Activated T-helper 17 cell treated with anti-CD3 and anti-CD28 coated beads, Interleukin-2, amount 50 U/mL, for 72 hours (primary cell): ENCODE results near the gene GLRX2. TPM values are rescaled to one million over a fixed set of nuclear protein-coding genes. Genes with fewer than 3 reads are reported as not detected.

Source experiments
- ATAC-seq: fragments of 150-1000 bp; cut with Tn5 transposase; replicated peaks from 2 replicates; pipeline ENCODE4 v1.10.0; 2021; ENCODE audit warnings: mild to moderate bottlenecking, moderate library complexity
- H3K27ac Mint-ChIP-seq: one replicate; pipeline ENCODE4 v1.8.0; 2022; ENCODE audit warnings: mixed read lengths
- H3K27me3 Mint-ChIP-seq: one replicate; pipeline ENCODE4 v1.8.0; 2022; ENCODE audit warnings: mixed read lengths
- H3K36me3 Mint-ChIP-seq: one replicate; pipeline ENCODE4 v1.8.0; 2022; ENCODE audit warnings: low read depth, mild to moderate bottlenecking, mixed read lengths
- H3K4me1 Mint-ChIP-seq: one replicate; pipeline ENCODE4 v1.8.0; 2022; ENCODE audit warnings: mixed read lengths
- H3K4me3 Mint-ChIP-seq: one replicate; pipeline ENCODE4 v1.8.0; 2022; ENCODE audit warnings: mild to moderate bottlenecking, mixed read lengths
- H3K9me3 Mint-ChIP-seq: one replicate; pipeline ENCODE4 v1.8.0; 2022; ENCODE audit warnings: mixed read lengths
- total RNA-seq, 2 donors: library from RNA; stranded (reverse); gene quantifications; one replicate each; pipeline ENCODE4 v1.2.3, GENCODE V29; 2022

GLRX2 gene
- total RNA-seq, 2 donors from 2014 or later, result 15.1 to 32.2 TPM

- Mint-ChIP-seq H3K9me3 (no peaks in the 10 kb centered on the region), H3K4me1 (peaks cover 10% of the 10 kb centered on the region), H3K36me3 (peaks cover 19% of the 10 kb centered on the region), H3K4me3 (peak overlapping the region; percentile 86), H3K27me3 (no peaks in the 10 kb centered on the region), H3K27ac (peak overlapping the region; percentile 57)
- ATAC-seq, result no peak
Measured at GRCh38 chr1:193103759-193104501, 1.3 kb downstream of the GLRX2 start.

GRCh38 chr1:193102662-193103061 is 2.6 kb downstream of the GLRX2 start:
- Mint-ChIP-seq H3K4me3 (no peak overlapping the region), H3K27ac (no peak overlapping the region), H3K9me3 (no peaks in the 10 kb centered on the region), H3K36me3 (peaks cover 28% of the 10 kb centered on the region), H3K27me3 (no peaks in the 10 kb centered on the region), H3K4me1 (peaks cover 10% of the 10 kb centered on the region)
- no peak for ATAC-seq

GRCh38 chr1:193094112-193094511 is 11.1 kb downstream of the GLRX2 start:
- Mint-ChIP-seq H3K9me3 (no peaks in the 10 kb centered on the region), H3K27me3 (no peaks in the 10 kb centered on the region), H3K4me3 (no peak overlapping the region), H3K27ac (no peak overlapping the region), H3K4me1 (no peaks in the 10 kb centered on the region), H3K36me3 (peaks cover 75% of the 10 kb centered on the region)
- no peak for ATAC-seq

GRCh38 chr1:193090865-193091264 is 14.3 kb downstream of the GLRX2 start:
- no peak for ATAC-seq

GRCh38 chr1:193087893-193088292 is 17.3 kb downstream of the GLRX2 start:
- Mint-ChIP-seq H3K4me3 (no peak overlapping the region), H3K9me3 (no peaks in the 10 kb centered on the region), H3K36me3 (peaks cover 72% of the 10 kb centered on the region), H3K27me3 (no peaks in the 10 kb centered on the region), H3K27ac (no peak overlapping the region), H3K4me1 (no peaks in the 10 kb centered on the region)
- ATAC-seq, result no peak

More at GRCh38 chr1:193090865-193091264, 14.3 kb downstream of the GLRX2 start:
- no peaks in the 10 kb centered on the region for H3K9me3 Mint-ChIP-seq
- no peaks in the 10 kb centered on the region for H3K27me3 Mint-ChIP-seq
- H3K4me3 Mint-ChIP-seq, result no peak overlapping the region
- H3K36me3 Mint-ChIP-seq, result peaks cover 67% of the 10 kb centered on the region
- no peak overlapping the region for H3K27ac Mint-ChIP-seq
- no peaks in the 10 kb centered on the region for H3K4me1 Mint-ChIP-seq

- H3K4me3 Mint-ChIP-seq, result no peak overlapping the region
- H3K27me3 Mint-ChIP-seq, result no peaks in the 10 kb centered on the region
Measured at GRCh38 chr1:193086342-193086741, 18.9 kb downstream of the GLRX2 start.

GRCh38 chr1:193085263-193085662 is 20.0 kb downstream of the GLRX2 start:
- Mint-ChIP-seq H3K4me3 (no peak overlapping the region), H3K9me3 (no peaks in the 10 kb centered on the region), H3K27ac (no peak overlapping the region), H3K4me1 (no peaks in the 10 kb centered on the region), H3K36me3 (peaks cover 82% of the 10 kb centered on the region), H3K27me3 (no peaks in the 10 kb centered on the region)
- no peak for ATAC-seq

More at GRCh38 chr1:193086342-193086741, 18.9 kb downstream of the GLRX2 start:
- Mint-ChIP-seq H3K9me3 (no peaks in the 10 kb centered on the region), H3K4me1 (no peaks in the 10 kb centered on the region), H3K27ac (no peak overlapping the region), H3K36me3 (peaks cover 80% of the 10 kb centered on the region)
- no peak for ATAC-seq

- ATAC-seq, result no peak
- H3K4me1 Mint-ChIP-seq, result no peaks in the 10 kb centered on the region
- no peaks in the 10 kb centered on the region for H3K9me3 Mint-ChIP-seq
- peaks cover 83% of the 10 kb centered on the region for H3K36me3 Mint-ChIP-seq
- no peak overlapping the region for H3K27ac Mint-ChIP-seq
- H3K4me3 Mint-ChIP-seq, result no peak overlapping the region
- H3K27me3 Mint-ChIP-seq, result no peaks in the 10 kb centered on the region
Measured at GRCh38 chr1:193083365-193084088, 21.7 kb downstream of the GLRX2 start.

- Mint-ChIP-seq H3K4me1 (no peaks in the 10 kb centered on the region), H3K36me3 (peaks cover 84% of the 10 kb centered on the region), H3K9me3 (no peaks in the 10 kb centered on the region), H3K27ac (no peak overlapping the region), H3K4me3 (no peak overlapping the region), H3K27me3 (no peaks in the 10 kb centered on the region)
- no peak for ATAC-seq
Measured at GRCh38 chr1:193079187-193079586, 26.0 kb downstream of the GLRX2 start.

- Mint-ChIP-seq H3K9me3 (no peaks in the 10 kb centered on the region), H3K4me3 (no peak overlapping the region), H3K36me3 (peaks cover 81% of the 10 kb centered on the region), H3K27ac (peak overlapping the region; percentile 45), H3K27me3 (no peaks in the 10 kb centered on the region), H3K4me1 (no peaks in the 10 kb centered on the region)
- ATAC-seq, result no peak
Measured at GRCh38 chr1:193077991-193078390, 27.2 kb downstream of the GLRX2 start.

GRCh38 chr1:193070942-193071341 is 34.3 kb downstream of the GLRX2 start:
- peak; percentile 94 for ATAC-seq
- no peak overlapping the region for H3K27ac Mint-ChIP-seq
- H3K9me3 Mint-ChIP-seq, result no peaks in the 10 kb centered on the region
- no peak overlapping the region for H3K4me3 Mint-ChIP-seq
- H3K36me3 Mint-ChIP-seq, result peaks cover 48% of the 10 kb centered on the region
- H3K27me3 Mint-ChIP-seq, result no peaks in the 10 kb centered on the region
- H3K4me1 Mint-ChIP-seq, result peaks cover 13% of the 10 kb centered on the region

GRCh38 chr1:193070386-193070753 is 34.8 kb downstream of the GLRX2 start:
- H3K4me3 Mint-ChIP-seq, result peak overlapping the region; percentile 25

GRCh38 chr1:193069748-193070385 is 35.3 kb downstream of the GLRX2 start:
- Mint-ChIP-seq H3K36me3 (peaks cover 42% of the 10 kb centered on the region), H3K4me1 (peaks cover 21% of the 10 kb centered on the region)

More at GRCh38 chr1:193070386-193070753, 34.8 kb downstream of the GLRX2 start:
- Mint-ChIP-seq H3K4me1 (peaks cover 17% of the 10 kb centered on the region), H3K36me3 (peaks cover 42% of the 10 kb centered on the region), H3K27ac (no peak overlapping the region), H3K9me3 (no peaks in the 10 kb centered on the region), H3K27me3 (no peaks in the 10 kb centered on the region)
- ATAC-seq, result no peak

GRCh38 chr1:193068013-193068412 is 37.2 kb downstream of the GLRX2 start:
- H3K36me3 Mint-ChIP-seq, result peaks cover 30% of the 10 kb centered on the region
- H3K4me3 Mint-ChIP-seq, result no peak overlapping the region
- ATAC-seq, result peak; percentile 15
- no peaks in the 10 kb centered on the region for H3K27me3 Mint-ChIP-seq
- no peak overlapping the region for H3K27ac Mint-ChIP-seq
- H3K4me1 Mint-ChIP-seq, result peaks cover 33% of the 10 kb centered on the region
- no peaks in the 10 kb centered on the region for H3K9me3 Mint-ChIP-seq

More at GRCh38 chr1:193069748-193070385, 35.3 kb downstream of the GLRX2 start:
- no peak overlapping the region for H3K27ac Mint-ChIP-seq
- H3K4me3 Mint-ChIP-seq, result peak overlapping the region; percentile 25
- no peak for ATAC-seq
- no peaks in the 10 kb centered on the region for H3K9me3 Mint-ChIP-seq
- H3K27me3 Mint-ChIP-seq, result no peaks in the 10 kb centered on the region
